ENCODE data around the gene TDRD6. TPM values are rescaled to one million over a fixed set of nuclear protein-coding genes. Genes with fewer than 3 reads are reported as not detected.

The TDRD6 gene
- total RNA-seq, 2 donors from 2014 or later: 0.66 to 0.78 TPM

DNA sequence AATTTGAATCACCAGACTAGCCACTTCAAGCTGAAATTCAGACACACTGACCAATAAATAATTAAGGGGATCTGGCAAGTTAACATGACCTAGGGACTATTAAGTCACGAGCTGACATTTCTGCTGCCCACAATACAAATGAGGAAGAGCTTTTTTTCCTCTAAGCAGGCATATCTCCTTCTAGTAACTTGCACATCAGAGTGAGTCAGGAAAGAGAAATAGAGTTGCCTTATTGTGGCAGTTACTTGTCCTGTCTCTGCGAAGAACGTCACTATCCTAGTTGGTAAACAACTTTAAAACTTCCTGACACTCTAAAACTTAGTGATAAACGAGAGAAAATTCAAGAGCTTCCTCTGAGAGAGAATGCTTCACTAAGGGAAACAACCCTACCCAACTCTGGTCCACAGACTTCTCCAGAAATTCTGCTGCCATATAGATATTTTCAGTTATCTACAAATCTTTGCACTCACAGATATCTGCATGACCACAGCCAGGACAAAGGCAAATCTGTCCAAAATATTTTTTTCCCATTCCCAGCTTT, 43.3 kb downstream of the TDRD6 start:
- intact Hi-C loops (cut with DNase I): no loop called here
- TF ChIP-seq, protein P1, sequence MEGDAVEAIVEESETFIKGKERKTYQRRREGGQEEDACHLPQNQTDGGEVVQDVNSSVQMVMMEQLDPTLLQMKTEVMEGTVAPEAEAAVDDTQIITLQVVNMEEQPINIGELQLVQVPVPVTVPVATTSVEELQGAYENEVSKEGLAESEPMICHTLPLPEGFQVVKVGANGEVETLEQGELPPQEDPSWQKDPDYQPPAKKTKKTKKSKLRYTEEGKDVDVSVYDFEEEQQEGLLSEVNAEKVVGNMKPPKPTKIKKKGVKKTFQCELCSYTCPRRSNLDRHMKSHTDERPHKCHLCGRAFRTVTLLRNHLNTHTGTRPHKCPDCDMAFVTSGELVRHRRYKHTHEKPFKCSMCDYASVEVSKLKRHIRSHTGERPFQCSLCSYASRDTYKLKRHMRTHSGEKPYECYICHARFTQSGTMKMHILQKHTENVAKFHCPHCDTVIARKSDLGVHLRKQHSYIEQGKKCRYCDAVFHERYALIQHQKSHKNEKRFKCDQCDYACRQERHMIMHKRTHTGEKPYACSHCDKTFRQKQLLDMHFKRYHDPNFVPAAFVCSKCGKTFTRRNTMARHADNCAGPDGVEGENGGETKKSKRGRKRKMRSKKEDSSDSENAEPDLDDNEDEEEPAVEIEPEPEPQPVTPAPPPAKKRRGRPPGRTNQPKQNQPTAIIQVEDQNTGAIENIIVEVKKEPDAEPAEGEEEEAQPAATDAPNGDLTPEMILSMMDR (IDR thresholded peaks at IDR 0.05): no peak
- no peak for TF ChIP-seq POLR2A (IDR thresholded peaks at IDR 0.05)
- peak overlapping the region in 1 of 4 donors; percentile 36 for H3K27ac ChIP-seq
- peaks cover 15% of the 10 kb centered on the region for H3K4me1 ChIP-seq
- peaks cover 0 to 7% of the 10 kb centered on the region in 2 donors for H3K27me3 ChIP-seq
- no peaks in the 10 kb centered on the region for H3K36me3 ChIP-seq (replicated peaks in 1 of 2; ENCODE audit: insufficient read depth in 1 of 2, low read depth in 2 of 2)
- no peaks in the 10 kb centered on the region for H3K9me3 ChIP-seq
- H3K4me3 ChIP-seq: no peak overlapping the region
- ATAC-seq: no peak
- peak in 1 of 4 donors; percentile 17 for DNase-seq
- WGBS, 2 donors: 52 to 73% methylated on average over 4 of the region's 4 CpGs

DNA sequence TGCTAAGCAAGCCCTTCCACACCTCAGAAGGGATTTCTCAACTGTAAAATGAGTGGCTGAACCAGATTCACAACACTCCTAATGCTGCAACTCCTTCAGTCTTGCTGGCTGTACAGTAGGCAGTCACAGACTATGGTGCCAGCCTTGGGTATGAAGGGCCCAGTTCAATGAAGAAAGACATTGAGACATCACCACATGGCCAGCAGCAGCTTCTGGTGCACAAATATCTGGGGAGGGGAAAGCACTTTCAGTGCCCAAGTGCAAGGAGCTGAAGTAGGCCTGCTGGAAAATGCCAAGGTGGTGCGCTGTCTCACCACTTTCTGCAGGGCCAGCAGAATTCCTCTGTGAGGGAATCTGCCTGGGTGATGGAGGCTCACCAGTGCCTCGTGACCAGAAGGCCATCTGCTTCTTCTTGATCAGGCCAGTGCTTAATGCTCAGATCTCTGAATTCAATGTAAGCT, 45.7 kb downstream of the TDRD6 start:
- H3K27me3 ChIP-seq: peaks cover 0 to 7% of the 10 kb centered on the region in 2 donors
- H3K9me3 ChIP-seq: no peaks in the 10 kb centered on the region
- intact Hi-C loops (cut with DNase I): no loop called here
- H3K27ac ChIP-seq: no peak overlapping the region
- DNase-seq (no peak), ATAC-seq (no peak)
- TF ChIP-seq, protein P1 (IDR thresholded peaks at IDR 0.05): no peak
- TF ChIP-seq POLR2A (IDR thresholded peaks at IDR 0.05): no peak
- no peak overlapping the region for H3K4me3 ChIP-seq
- peaks cover 15% of the 10 kb centered on the region for H3K4me1 ChIP-seq
- no peaks in the 10 kb centered on the region for H3K36me3 ChIP-seq (replicated peaks in 1 of 2; ENCODE audit: insufficient read depth in 1 of 2, low read depth in 2 of 2)
- WGBS, 2 donors: 97 to 100% methylated on average over 2 of the region's 2 CpGs

DNA sequence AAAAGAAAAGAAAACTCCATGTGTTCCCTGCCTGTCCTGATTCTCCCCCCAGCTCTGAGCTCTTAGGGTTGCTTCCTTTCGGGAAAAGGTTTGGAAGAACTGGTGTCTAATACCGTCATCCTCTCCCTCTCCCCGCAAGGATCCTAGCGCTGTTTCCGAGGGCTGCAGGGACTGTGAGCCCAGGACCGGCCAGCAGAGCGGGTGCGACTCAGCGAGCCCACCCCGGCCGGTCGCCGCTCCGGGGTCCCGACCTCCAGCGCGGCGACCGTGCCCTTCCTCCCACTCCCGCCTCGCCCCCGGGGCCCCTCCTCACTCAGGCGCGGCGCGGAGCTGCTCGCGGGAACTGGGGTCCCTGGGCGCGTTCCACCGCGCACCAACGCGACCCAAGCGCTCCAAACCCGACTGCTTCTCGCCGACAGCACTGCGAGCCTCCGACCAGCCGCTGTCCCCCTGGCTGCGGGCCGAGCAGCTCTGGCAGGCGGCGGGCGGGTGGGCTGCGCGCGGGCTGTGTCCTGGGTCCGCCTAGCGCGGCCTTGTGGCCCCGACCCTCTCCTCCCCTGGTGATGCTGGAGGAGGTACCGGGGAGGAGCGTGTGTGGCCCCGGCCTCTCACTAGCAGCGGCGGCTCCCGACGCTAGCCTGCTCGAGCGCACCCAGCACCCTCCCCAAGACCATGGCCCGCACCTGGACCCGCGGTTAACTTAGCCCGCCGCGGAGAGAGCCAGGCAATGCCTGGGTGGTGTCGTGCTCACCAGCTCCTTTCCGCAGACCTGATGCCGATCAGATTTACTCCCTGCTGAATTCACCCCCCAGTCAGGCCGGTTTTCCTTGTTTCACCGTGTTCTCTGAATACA, 47.4 kb downstream of the TDRD6 start, which contains the start of gene PLA2G7:
TSS of gene PLA2G7 (minus strand) at position 509 of the 853 bp plus-strand sequence. CDS start 12,484 bp downstream, outside the sequence.
- TF ChIP-seq POLR2A (IDR thresholded peaks at IDR 0.05): peak in 1 of 3 donors; percentile 29
- TF ChIP-seq, protein P1 (IDR thresholded peaks at IDR 0.05): peak in 1 of 7 experiments; percentile 7
- Histone ChIP-seq H3K27ac (no peak within 1 kb of the TSS), H3K9me3 (no peaks in the 10 kb centered on the region), H3K27me3 (peaks cover 0 to 7% of the 10 kb centered on the region in 2 donors), H3K4me3 (peak within 1 kb of the TSS; percentile 37 to 49), H3K36me3 (replicated peaks in 1 of 2; ENCODE audit: insufficient read depth in 1 of 2, low read depth in 2 of 2) (no peaks in the 10 kb centered on the region), H3K4me1 (peaks cover 15% of the 10 kb centered on the region)
- intact Hi-C loops (cut with DNase I): no loop called here
- 0 to 1% methylated on average over 36 to 64 of the region's 73 CpGs for WGBS, 2 donors
- DNase-seq (peak; percentile 17 to 27 (median 24)), ATAC-seq (peak; percentile 67)

DNA sequence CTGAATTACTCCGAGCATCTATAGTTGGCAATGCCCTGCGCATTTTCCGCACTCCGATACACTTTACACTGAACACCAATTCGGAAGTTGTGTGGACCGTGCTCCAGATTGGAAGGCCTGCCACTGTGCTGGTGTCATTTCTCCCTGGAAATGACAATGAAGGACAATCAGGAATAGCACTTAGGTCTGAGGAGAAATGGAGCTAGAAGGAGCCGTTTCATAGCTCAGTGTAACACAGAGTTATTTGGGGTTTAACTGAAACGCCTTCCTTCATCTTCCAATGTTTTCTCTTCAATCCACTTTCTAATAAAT, 48.0 kb downstream of the TDRD6 start:
- Histone ChIP-seq H3K4me3 (no peak overlapping the region), H3K4me1 (peaks cover 15% of the 10 kb centered on the region), H3K9me3 (no peaks in the 10 kb centered on the region), H3K27ac (no peak overlapping the region), H3K36me3 (replicated peaks in 1 of 2; ENCODE audit: insufficient read depth in 1 of 2, low read depth in 2 of 2) (no peaks in the 10 kb centered on the region), H3K27me3 (peaks cover 0 to 7% of the 10 kb centered on the region in 2 donors)
- TF ChIP-seq, protein P1 (IDR thresholded peaks at IDR 0.05): no peak
- no peak for TF ChIP-seq POLR2A (IDR thresholded peaks at IDR 0.05)
- intact Hi-C loops (cut with DNase I): no loop called here
- WGBS, 2 donors: 17 to 21% methylated on average over 8 of the region's 8 CpGs
- ATAC-seq (no peak), DNase-seq (no peak)
